ENCODE results near the gene LRP1-AS.

GRCh38 chr12:57160040-57160439 is 12.6 kb upstream of the LRP1-AS start:
- TF ChIP-seq POLR2A (IDR thresholded peaks at IDR 0.05) (no peak), CTCF (IDR thresholded peaks at IDR 0.05) (no peak), EP300 (IDR thresholded peaks at IDR 0.05) (no peak), POLR2AphosphoS5 (IDR thresholded peaks at IDR 0.05) (no peak)

Data from sigmoid colon (tissue), 4 donors.